ENCODE results near the gene IFT43. TPM values are rescaled to one million over a fixed set of nuclear protein-coding genes. Genes with fewer than 3 reads are reported as not detected.

IFT43 gene
- total and polyA plus RNA-seq, 9 of the 15 experiments (the other 6 are each of a cell fraction or from before 2014, with no cell fraction given): 4.9 to 12.8 (median 8.0) TPM

DNA sequence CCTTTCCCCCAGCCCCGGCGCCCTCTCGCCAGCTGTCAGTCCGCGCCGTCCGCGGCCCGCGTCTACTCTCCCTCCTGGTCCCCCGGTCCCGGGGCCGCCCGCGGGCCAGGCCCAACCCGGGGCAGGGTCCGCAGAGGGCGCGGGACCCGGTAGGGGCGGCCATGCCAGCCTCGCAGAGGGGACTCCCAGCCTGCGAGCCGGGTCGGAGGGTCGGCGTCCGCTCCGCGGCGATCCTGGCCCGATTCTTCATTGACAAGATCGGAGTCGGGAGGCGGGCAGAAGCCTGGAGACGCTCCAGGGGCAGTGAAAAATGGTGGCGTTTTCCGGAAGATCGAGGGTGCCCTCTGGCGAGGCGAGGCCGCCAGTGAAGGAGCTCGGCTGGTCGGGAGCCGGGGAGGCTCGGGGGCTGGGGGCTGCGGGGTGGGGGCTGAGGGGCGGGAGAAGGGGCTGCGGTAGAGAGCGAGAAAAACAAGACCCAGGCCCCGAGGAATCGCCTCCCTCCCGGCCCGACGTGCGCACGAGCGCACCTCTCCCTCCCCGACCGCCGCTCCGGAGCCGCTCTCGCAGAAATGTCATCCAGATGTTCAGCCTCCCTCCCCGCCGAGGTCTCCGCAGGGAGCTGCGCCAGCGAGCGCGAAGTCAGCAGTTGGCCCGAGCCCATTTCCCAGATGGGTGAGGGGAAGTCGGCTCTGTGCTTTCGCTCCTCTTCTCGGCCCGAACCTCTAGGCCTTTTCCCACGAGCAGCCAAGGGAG is 3.1 kb upstream of the IFT43 start (continued):
- TF ChIP-seq KLF10 (CRISPR knock-in tag; IDR thresholded peaks at IDR 0.05): no peak
- no peak for TF ChIP-seq ARID3B (CRISPR knock-in tag; IDR thresholded peaks at IDR 0.05; ENCODE audit: borderline replicate concordance)
- peak; percentile 26 to 46; a peak in 3 of 4 replicates for TF ChIP-seq NRF1 (conservative IDR thresholded peaks at IDR 0.05 in 1 of 2, IDR thresholded peaks at IDR 0.05 in 1 of 2)
- TF ChIP-seq, protein P1, sequence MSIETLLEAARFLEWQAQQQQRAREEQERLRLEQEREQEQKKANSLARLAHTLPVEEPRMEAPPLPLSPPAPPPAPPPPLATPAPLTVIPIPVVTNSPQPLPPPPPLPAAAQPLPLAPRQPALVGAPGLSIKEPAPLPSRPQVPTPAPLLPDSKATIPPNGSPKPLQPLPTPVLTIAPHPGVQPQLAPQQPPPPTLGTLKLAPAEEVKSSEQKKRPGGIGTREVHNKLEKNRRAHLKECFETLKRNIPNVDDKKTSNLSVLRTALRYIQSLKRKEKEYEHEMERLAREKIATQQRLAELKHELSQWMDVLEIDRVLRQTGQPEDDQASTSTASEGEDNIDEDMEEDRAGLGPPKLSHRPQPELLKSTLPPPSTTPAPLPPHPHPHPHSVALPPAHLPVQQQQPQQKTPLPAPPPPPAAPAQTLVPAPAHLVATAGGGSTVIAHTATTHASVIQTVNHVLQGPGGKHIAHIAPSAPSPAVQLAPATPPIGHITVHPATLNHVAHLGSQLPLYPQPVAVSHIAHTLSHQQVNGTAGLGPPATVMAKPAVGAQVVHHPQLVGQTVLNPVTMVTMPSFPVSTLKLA (conservative IDR thresholded peaks at IDR 0.05): 0 out of 4 replicates have a peak, but pooled peaks of 1 of the 2 experiments have one; percentile 37
- no peak for TF ChIP-seq TFE3 (CRISPR knock-in tag; IDR thresholded peaks at IDR 0.05)
- TF ChIP-seq NR2C1 (IDR thresholded peaks at IDR 0.05): no peak
- TF ChIP-seq NR2C1 (tag; IDR thresholded peaks at IDR 0.05): no peak
- TF ChIP-seq, protein P2, sequence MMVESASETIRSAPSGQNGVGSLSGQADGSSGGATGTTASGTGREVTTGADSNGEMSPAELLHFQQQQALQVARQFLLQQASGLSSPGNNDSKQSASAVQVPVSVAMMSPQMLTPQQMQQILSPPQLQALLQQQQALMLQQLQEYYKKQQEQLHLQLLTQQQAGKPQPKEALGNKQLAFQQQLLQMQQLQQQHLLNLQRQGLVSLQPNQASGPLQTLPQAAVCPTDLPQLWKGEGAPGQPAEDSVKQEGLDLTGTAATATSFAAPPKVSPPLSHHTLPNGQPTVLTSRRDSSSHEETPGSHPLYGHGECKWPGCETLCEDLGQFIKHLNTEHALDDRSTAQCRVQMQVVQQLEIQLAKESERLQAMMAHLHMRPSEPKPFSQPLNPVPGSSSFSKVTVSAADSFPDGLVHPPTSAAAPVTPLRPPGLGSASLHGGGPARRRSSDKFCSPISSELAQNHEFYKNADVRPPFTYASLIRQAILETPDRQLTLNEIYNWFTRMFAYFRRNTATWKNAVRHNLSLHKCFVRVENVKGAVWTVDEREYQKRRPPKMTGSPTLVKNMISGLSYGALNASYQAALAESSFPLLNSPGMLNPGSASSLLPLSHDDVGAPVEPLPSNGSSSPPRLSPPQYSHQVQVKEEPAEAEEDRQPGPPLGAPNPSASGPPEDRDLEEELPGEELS (CRISPR knock-in tag; IDR thresholded peaks at IDR 0.05; ENCODE audit: borderline replicate concordance): no peak
- peak; percentile 73; the same call in 1 of the 2 replicates for TF ChIP-seq RB1 (IDR thresholded peaks at IDR 0.05; ENCODE audit: low read depth)
- peak; percentile 40 to 73 (median 68); a peak in 5 of 6 replicates for TF ChIP-seq CTCF (IDR thresholded peaks at IDR 0.05 in 2 of 3, conservative IDR thresholded peaks at IDR 0.05 in 1 of 3; ENCODE audit: insufficient read depth in 2 of 3, low read depth in 1 of 3, low read length in 3 of 3)
- TF ChIP-seq, protein P3, sequence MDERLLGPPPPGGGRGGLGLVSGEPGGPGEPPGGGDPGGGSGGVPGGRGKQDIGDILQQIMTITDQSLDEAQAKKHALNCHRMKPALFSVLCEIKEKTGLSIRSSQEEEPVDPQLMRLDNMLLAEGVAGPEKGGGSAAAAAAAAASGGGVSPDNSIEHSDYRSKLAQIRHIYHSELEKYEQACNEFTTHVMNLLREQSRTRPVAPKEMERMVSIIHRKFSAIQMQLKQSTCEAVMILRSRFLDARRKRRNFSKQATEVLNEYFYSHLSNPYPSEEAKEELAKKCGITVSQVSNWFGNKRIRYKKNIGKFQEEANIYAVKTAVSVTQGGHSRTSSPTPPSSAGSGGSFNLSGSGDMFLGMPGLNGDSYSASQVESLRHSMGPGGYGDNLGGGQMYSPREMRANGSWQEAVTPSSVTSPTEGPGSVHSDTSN (CRISPR knock-in tag; IDR thresholded peaks at IDR 0.05; ENCODE audit: low read depth): no peak
- TF ChIP-seq, protein P3 (tag; conservative IDR thresholded peaks at IDR 0.05; ENCODE audit: low read depth): 0 out of 2 replicates have a peak, but pooled peaks have one; percentile 9
- peak; percentile 80 for TF ChIP-seq NCOA6 (IDR thresholded peaks at IDR 0.05)

Measured in K562 (cell line).